HG03060 (cell line): ENCODE results near the gene DTNB.

Experiments used
- ATAC-seq: cut with Tn5 transposase; IDR thresholded peaks from one replicate; pipeline ENCODE4 v1.9.1; 2021; ENCODE audit warnings: low read depth, moderate number of reproducible peaks; ENCODE audit not compliant: unreplicated experiment

Gene DTNB

GRCh38 chr2:25592766-25593292 lies 80.5 kb downstream of the DTNB start:
- no peak for ATAC-seq

GRCh38 chr2:25590921-25591505 lies 82.4 kb downstream of the DTNB start:
- ATAC-seq: no peak

GRCh38 chr2:25589676-25590205 lies 83.6 kb downstream of the DTNB start:
- ATAC-seq: no peak

GRCh38 chr2:25588576-25588975 lies 84.8 kb downstream of the DTNB start:
- no peak for ATAC-seq

- ATAC-seq: no peak
These were observed 86.0 kb downstream of the DTNB start for GRCh38 chr2:25587361-25587760.

GRCh38 chr2:25586726-25587144 lies 86.6 kb downstream of the DTNB start:
- peak; percentile 83 for ATAC-seq

GRCh38 chr2:25585189-25585588 lies 88.2 kb downstream of the DTNB start:
- no peak for ATAC-seq

- ATAC-seq: no peak
These were observed 91.1 kb downstream of the DTNB start for GRCh38 chr2:25582077-25582830.

- no peak for ATAC-seq
These were observed 96.8 kb downstream of the DTNB start for GRCh38 chr2:25576596-25576995.

GRCh38 chr2:25572638-25573037 lies 100.7 kb downstream of the DTNB start:
- ATAC-seq: no peak

GRCh38 chr2:25570161-25570845 lies 103.1 kb downstream of the DTNB start:
- no peak for ATAC-seq

- ATAC-seq: no peak
These were observed 106.0 kb downstream of the DTNB start for GRCh38 chr2:25567406-25567805.

GRCh38 chr2:25566694-25567093 lies 106.7 kb downstream of the DTNB start:
- no peak for ATAC-seq

GRCh38 chr2:25566094-25566493 lies 107.3 kb downstream of the DTNB start:
- ATAC-seq: no peak

GRCh38 chr2:25561136-25561850 lies 112.1 kb downstream of the DTNB start:
- no peak for ATAC-seq

- no peak for ATAC-seq
These were observed 114.2 kb downstream of the DTNB start for GRCh38 chr2:25559148-25559547.

- ATAC-seq: peak; percentile 61
These were observed 115.1 kb downstream of the DTNB start for GRCh38 chr2:25558262-25558661.

- no peak for ATAC-seq
These were observed 116.0 kb downstream of the DTNB start for GRCh38 chr2:25557179-25558036.

GRCh38 chr2:25552318-25552717 lies 121.1 kb downstream of the DTNB start:
- ATAC-seq: no peak

GRCh38 chr2:25551316-25551715 lies 122.1 kb downstream of the DTNB start:
- no peak for ATAC-seq
